H1 (cell line): ENCODE data around the gene ELOVL6. TPM values are rescaled to one million over a fixed set of nuclear protein-coding genes. Genes with fewer than 3 reads are reported as not detected.

Source experiments
- BCL11A ChIP-seq, 2 experiments: IDR thresholded peaks; one replicate each; pipeline ENCODE4 v1.6.1; 2011; ENCODE audit warnings: low read depth in 2 of 2, low read length in 2 of 2, mild to moderate bottlenecking in 2 of 2
- CBX8 ChIP-seq: fragments of 300-800, 300-1000 bp; sonication (generic); IDR thresholded peaks from 2 replicates; pipeline ENCODE4 v1.7.1; 2016; ENCODE audit warnings: low read depth, low read length, borderline replicate concordance
- TAF1 ChIP-seq: IDR thresholded peaks from 2 replicates; pipeline ENCODE4 v1.6.1; 2011; ENCODE audit warnings: mild to moderate bottlenecking, low read depth, low read length
- polyA plus RNA-seq, 7 experiments: library from polyadenylated mRNA; depleted of rRNA in 3 of 7; stranded (reverse) in 5 of 7; unstranded in 2 of 7; fragments of >200 nt in 5 of 7; fragments of 200-250 nt in 2 of 7; gene quantifications; 1 replicate in 5 of 7; 2 replicates in 1 of 7; 4 replicates in 1 of 7; pipeline versions ENCODE4 v1.2.1 to v1.2.3, GENCODE V29; 2011 to 2013; ENCODE audit warnings: missing spikeins in 2 of 7, mixed read lengths in 2 of 7
- total RNA-seq: library from RNA; stranded (reverse); fragmentation: NEBNext Ultra II Directional; extraction: Animal tissue kit (Norgen Biotek cat#: 25700); gene quantifications from 2 replicates; pipeline ENCODE4 v1.2.1, GENCODE V29; 2021

The ELOVL6 gene
- total and polyA plus RNA-seq, 2 of the 8 experiments (the other 6 are each of a cell fraction or from before 2014, with no cell fraction given): 27.8 to 86.6 TPM

- TF ChIP-seq TAF1: no peak
- no peak for TF ChIP-seq CBX8
- TF ChIP-seq BCL11A (IDR thresholded peaks at IDR 0.05; ENCODE audit: low read depth in 2 of 2, low read length in 2 of 2): no peak
- TF ChIP-seq, all 59 proteins: peak for 0
These were observed 10.0 kb upstream of the ELOVL6 start (continued) for GRCh38 chr4:110208419-110208818.
